ENCODE measurements around the gene ARHGDIG. TPM values are rescaled to one million over a fixed set of nuclear protein-coding genes. Genes with fewer than 3 reads are reported as not detected.

Gene ARHGDIG
- total RNA-seq, 2 experiments from 2014 or later, result not detected

- H3K4me2 ChIP-seq (ENCODE audit: low read length), result no peak overlapping the region
- POLR2A ChIA-PET, result no interaction called here
- no peaks in the 10 kb centered on the region for H3K9me2 ChIP-seq (ENCODE audit: insufficient read depth, low read length)
- no TSS peak for BruUV-seq (replicated peaks)
- no peaks in the 10 kb centered on the region for H4K20me1 ChIP-seq (ENCODE audit: insufficient read depth, low read length)
- intact Hi-C loops (cut with micrococcal nuclease; ENCODE audit: unreplicated experiment), result no loop called here
- no peak overlapping the region for H3K4me3 ChIP-seq (ENCODE audit: low read depth, low read length, poor library complexity, severe bottlenecking)
- CTCF ChIA-PET (ENCODE audit: unreplicated experiment), result no interaction called here
- H3K27ac ChIP-seq (ENCODE audit: low read depth, low read length, poor library complexity, severe bottlenecking), result no peak overlapping the region
- no peak for DNase-seq (ENCODE audit: low spot score)
- no peaks in the 10 kb centered on the region for H3K4me1 ChIP-seq (ENCODE audit: insufficient read depth, low read length, poor library complexity, severe bottlenecking)
- H2AFZ ChIP-seq (ENCODE audit: low read length), result no peak overlapping the region
- TF ChIP-seq EZH2phosphoT487 (IDR thresholded peaks at IDR 0.05; ENCODE audit: borderline replicate concordance, low read depth, low read length), result no peak
- TF ChIP-seq CTCF (conservative IDR thresholded peaks at IDR 0.05; ENCODE audit: low read length), result no peak
- H3K36me3 ChIP-seq (ENCODE audit: insufficient read depth, low read length), result no peaks in the 10 kb centered on the region
- no peaks in the 10 kb centered on the region for H3K9me3 ChIP-seq (ENCODE audit: low read length)
- no peaks in the 10 kb centered on the region for H3K79me2 ChIP-seq (ENCODE audit: insufficient read depth, low read depth, low read length)
These were observed 6.6 kb upstream of the ARHGDIG start for GRCh38 chr16:273547-274421.

- Histone ChIP-seq H4K20me1 (ENCODE audit: insufficient read depth, low read length) (no peaks in the 10 kb centered on the region), H3K4me1 (ENCODE audit: insufficient read depth, low read length, poor library complexity, severe bottlenecking) (no peaks in the 10 kb centered on the region), H3K9me3 (ENCODE audit: low read length) (no peaks in the 10 kb centered on the region), H3K9me2 (ENCODE audit: insufficient read depth, low read length) (no peaks in the 10 kb centered on the region), H2AFZ (ENCODE audit: low read length) (no peak overlapping the region), H3K4me3 (ENCODE audit: low read depth, low read length, poor library complexity, severe bottlenecking) (no peak overlapping the region), H3K79me2 (ENCODE audit: insufficient read depth, low read depth, low read length) (no peaks in the 10 kb centered on the region), H3K36me3 (ENCODE audit: insufficient read depth, low read length) (no peaks in the 10 kb centered on the region), H3K27ac (ENCODE audit: low read depth, low read length, poor library complexity, severe bottlenecking) (no peak overlapping the region), H3K4me2 (ENCODE audit: low read length) (peak overlapping the region; percentile 6; the same call in 1 of the 2 replicates)
- intact Hi-C loops (cut with micrococcal nuclease; ENCODE audit: unreplicated experiment), result no loop called here
- TF ChIP-seq EZH2phosphoT487 (IDR thresholded peaks at IDR 0.05; ENCODE audit: borderline replicate concordance, low read depth, low read length) (no peak), CTCF (conservative IDR thresholded peaks at IDR 0.05; ENCODE audit: low read length) (no peak)
- CTCF ChIA-PET (ENCODE audit: unreplicated experiment), result no interaction called here
- no peak for DNase-seq (ENCODE audit: low spot score)
- no TSS peak for BruUV-seq (replicated peaks)
- POLR2A ChIA-PET, result no interaction called here
These were observed 5.2 kb upstream of the ARHGDIG start for GRCh38 chr16:275041-275641.

- Histone ChIP-seq H3K9me2 (ENCODE audit: insufficient read depth, low read length) (no peaks in the 10 kb centered on the region), H4K20me1 (ENCODE audit: insufficient read depth, low read length) (no peaks in the 10 kb centered on the region), H3K27ac (ENCODE audit: low read depth, low read length, poor library complexity, severe bottlenecking) (no peak within 1 kb of the TSS), H3K4me1 (ENCODE audit: insufficient read depth, low read length, poor library complexity, severe bottlenecking) (no peaks in the 10 kb centered on the region), H3K36me3 (ENCODE audit: insufficient read depth, low read length) (no peaks in the 10 kb centered on the region), H3K4me3 (ENCODE audit: low read depth, low read length, poor library complexity, severe bottlenecking) (no peak within 1 kb of the TSS), H2AFZ (ENCODE audit: low read length) (no peak within 1 kb of the TSS), H3K9me3 (ENCODE audit: low read length) (no peaks in the 10 kb centered on the region), H3K4me2 (ENCODE audit: low read length) (peak within 1 kb of the TSS; percentile 6; the same call in 1 of the 2 replicates), H3K79me2 (ENCODE audit: insufficient read depth, low read depth, low read length) (no peaks in the 10 kb centered on the region)
- ChIA-PET POLR2A (no interaction called here), CTCF (ENCODE audit: unreplicated experiment) (interaction anchor here (0.6 kb wide), 1 partner anchor 77 kb away, joined by 5 read pairs; no protein-coding TSS in a partner anchor)
- BruUV-seq (replicated peaks), result no TSS peak
- TF ChIP-seq CTCF (conservative IDR thresholded peaks at IDR 0.05; ENCODE audit: low read length) (no peak), EZH2phosphoT487 (IDR thresholded peaks at IDR 0.05; ENCODE audit: borderline replicate concordance, low read depth, low read length) (no peak)
- intact Hi-C loops (cut with micrococcal nuclease; ENCODE audit: unreplicated experiment), result no loop called here
- no peak for DNase-seq (ENCODE audit: low spot score)
These were observed 4.6 kb upstream of the ARHGDIG start, which contains the start of gene RGS11 for GRCh38 chr16:275786-276232. RGS11 (minus strand) TSS chr16:275944; CDS start chr16:275911, 33 bp downstream.
